Measurements from ENCODE around the gene NBAS. TPM values are rescaled to one million over a fixed set of nuclear protein-coding genes. Genes with fewer than 3 reads are reported as not detected.
"Not testable (repeated sequence)": the region's sequence is repeated elsewhere in the genome, so short reads cannot be mapped to it uniquely, and the experiment has no call there.

NBAS gene
- total and polyA plus RNA-seq, 7 donors = 19.5 to 52.8 (median 27.0) TPM

DNA sequence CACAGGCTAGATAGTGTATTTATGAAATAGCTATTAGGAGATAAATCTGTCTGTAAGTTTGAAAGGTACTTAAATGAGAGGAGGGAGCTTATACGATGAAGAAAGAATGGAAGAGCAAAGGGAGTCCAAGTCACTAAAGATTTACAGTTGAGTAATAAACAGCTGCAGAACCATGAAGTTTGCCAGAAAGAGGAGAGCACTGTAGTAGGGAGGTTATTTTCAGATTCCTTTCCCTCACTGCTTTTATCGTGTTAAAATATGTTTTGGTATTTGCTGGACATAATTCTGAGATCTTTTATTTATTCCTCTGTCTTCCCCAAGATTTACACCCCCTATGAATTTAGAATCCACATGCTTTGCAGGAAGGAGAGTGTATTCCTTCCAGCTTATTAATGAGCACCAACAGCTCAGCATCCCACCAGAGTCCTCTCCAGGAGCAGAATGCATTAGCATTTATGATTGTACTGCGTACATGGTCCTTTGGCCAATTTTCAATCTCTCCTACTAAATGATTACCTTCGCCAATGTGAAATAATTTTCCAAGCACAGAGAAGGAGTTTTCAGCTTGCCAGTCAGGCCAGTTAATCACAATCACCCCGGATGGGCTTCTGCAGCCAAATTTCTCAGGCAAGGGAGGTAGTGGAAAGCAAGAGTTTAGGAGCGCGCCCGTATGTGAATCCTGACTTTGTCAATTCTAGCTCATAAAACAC, 297.0 kb downstream of the NBAS start:
- Histone ChIP-seq H3K4me1 (no peaks in the 10 kb centered on the region), H3K27me3 (ENCODE audit: insufficient read depth in 3 of 3, low read length in 2 of 3) (no peaks in the 10 kb centered on the region), H3K27ac (no peak overlapping the region), H3K9me3 (no peaks in the 10 kb centered on the region), H3K36me3 (ENCODE audit: insufficient read depth in 1 of 2, low read depth in 1 of 2) (no peaks in the 10 kb centered on the region), H3K4me3 (no peak overlapping the region)
- DNase-seq (no peak), ATAC-seq (no peak)
- TF ChIP-seq, protein P1, sequence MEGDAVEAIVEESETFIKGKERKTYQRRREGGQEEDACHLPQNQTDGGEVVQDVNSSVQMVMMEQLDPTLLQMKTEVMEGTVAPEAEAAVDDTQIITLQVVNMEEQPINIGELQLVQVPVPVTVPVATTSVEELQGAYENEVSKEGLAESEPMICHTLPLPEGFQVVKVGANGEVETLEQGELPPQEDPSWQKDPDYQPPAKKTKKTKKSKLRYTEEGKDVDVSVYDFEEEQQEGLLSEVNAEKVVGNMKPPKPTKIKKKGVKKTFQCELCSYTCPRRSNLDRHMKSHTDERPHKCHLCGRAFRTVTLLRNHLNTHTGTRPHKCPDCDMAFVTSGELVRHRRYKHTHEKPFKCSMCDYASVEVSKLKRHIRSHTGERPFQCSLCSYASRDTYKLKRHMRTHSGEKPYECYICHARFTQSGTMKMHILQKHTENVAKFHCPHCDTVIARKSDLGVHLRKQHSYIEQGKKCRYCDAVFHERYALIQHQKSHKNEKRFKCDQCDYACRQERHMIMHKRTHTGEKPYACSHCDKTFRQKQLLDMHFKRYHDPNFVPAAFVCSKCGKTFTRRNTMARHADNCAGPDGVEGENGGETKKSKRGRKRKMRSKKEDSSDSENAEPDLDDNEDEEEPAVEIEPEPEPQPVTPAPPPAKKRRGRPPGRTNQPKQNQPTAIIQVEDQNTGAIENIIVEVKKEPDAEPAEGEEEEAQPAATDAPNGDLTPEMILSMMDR (IDR thresholded peaks at IDR 0.05) = no peak
- WGBS, 3 donors = 68 to 72% (median 68%) methylated on average over 8 of the region's 8 CpGs
- intact Hi-C loops (cut with DNase I) = no loop called here

DNA sequence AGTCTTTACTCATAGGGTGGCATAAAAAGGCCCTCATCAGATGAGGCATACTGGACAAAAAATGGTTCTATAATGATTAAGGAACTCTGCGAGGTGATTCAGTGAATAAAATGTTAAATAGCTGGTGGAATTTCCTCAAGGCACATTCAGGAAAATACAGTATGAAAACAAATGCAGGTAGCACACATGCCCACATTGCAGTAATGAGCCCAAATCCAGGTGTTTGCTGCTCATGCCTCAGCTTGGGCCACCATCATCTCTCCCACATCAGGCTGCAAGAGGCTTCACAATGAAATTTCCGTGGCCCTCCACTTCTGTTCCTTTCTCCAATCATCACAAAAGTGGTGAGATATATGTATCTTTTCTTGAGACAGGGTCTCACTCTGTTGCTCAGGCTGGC, 298.3 kb downstream of the NBAS start:
- H3K4me1 ChIP-seq = no peaks in the 10 kb centered on the region
- DNase-seq (no peak), ATAC-seq (no peak)
- H3K27ac ChIP-seq = no peak overlapping the region
- no peak overlapping the region for H3K4me3 ChIP-seq
- H3K36me3 ChIP-seq (ENCODE audit: insufficient read depth in 1 of 2, low read depth in 1 of 2) = no peaks in the 10 kb centered on the region
- H3K9me3 ChIP-seq = no peaks in the 10 kb centered on the region
- intact Hi-C loops (cut with DNase I) = no loop called here
- H3K27me3 ChIP-seq (ENCODE audit: insufficient read depth in 3 of 3, low read length in 2 of 3) = no peaks in the 10 kb centered on the region
- TF ChIP-seq, protein P1 (IDR thresholded peaks at IDR 0.05) = no peak
- 97 to 100% (median 99%) methylated on average over 2 of the region's 2 CpGs for WGBS, 3 donors

DNA sequence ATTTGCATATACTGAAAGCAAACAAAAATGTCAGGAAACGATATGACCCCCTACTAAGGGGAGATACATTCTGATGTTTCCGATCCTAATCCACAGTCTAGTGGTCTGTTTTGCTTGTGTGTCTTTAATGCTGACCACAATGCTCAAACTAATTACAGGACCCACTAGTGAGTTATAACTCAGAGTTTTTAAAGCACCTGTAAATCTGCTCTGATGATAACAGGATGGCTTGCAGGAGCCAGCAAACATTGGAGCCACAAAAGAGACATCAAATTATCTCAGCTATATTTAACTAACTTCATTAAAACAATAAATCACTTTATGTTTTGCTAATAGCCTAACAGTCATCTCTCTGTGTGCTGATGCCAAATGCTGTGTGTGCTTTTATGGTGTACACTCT, 300.3 kb downstream of the NBAS start:
- Histone ChIP-seq H3K36me3 (ENCODE audit: insufficient read depth in 1 of 2, low read depth in 1 of 2) (no peaks in the 10 kb centered on the region), H3K27ac (no peak overlapping the region), H3K27me3 (ENCODE audit: insufficient read depth in 3 of 3, low read length in 2 of 3) (no peaks in the 10 kb centered on the region), H3K9me3 (no peaks in the 10 kb centered on the region), H3K4me3 (no peak overlapping the region), H3K4me1 (no peaks in the 10 kb centered on the region)
- 91 to 100% (median 93%) methylated on average over 2 of the region's 2 CpGs for WGBS, 3 donors
- intact Hi-C loops (cut with DNase I) = no loop called here
- TF ChIP-seq, protein P1 (IDR thresholded peaks at IDR 0.05) = no peak
- ATAC-seq (no peak), DNase-seq (no peak)

DNA sequence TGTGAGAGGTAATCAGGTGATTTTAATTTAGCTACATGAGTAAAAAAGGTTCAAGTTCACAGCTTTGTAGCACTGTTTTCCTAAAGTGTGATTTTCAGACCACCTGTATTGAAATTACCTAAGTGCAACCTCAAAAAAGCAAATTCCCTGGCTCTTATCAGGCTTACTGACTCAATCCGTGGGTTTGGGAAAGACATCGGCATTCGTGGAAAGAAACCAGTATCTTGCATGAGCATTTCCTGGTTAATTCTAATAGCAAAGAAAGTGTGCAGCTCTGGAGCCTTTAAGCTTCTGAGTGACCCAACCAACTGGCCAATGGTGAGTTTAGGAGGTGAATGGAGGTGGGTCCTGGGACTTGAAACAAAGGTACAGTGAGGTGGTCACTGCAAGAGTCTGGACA, 300.9 kb downstream of the NBAS start:
- DNase-seq (no peak), ATAC-seq (no peak)
- Histone ChIP-seq H3K4me1 (no peaks in the 10 kb centered on the region), H3K4me3 (no peak overlapping the region), H3K9me3 (no peaks in the 10 kb centered on the region), H3K36me3 (ENCODE audit: insufficient read depth in 1 of 2, low read depth in 1 of 2) (no peaks in the 10 kb centered on the region), H3K27me3 (ENCODE audit: insufficient read depth in 3 of 3, low read length in 2 of 3) (no peaks in the 10 kb centered on the region), H3K27ac (no peak overlapping the region)
- TF ChIP-seq, protein P1 (IDR thresholded peaks at IDR 0.05) = no peak
- intact Hi-C loops (cut with DNase I) = no loop called here
- WGBS, 3 donors = 95 to 96% (median 95%) methylated on average over 3 of the region's 3 CpGs

DNA sequence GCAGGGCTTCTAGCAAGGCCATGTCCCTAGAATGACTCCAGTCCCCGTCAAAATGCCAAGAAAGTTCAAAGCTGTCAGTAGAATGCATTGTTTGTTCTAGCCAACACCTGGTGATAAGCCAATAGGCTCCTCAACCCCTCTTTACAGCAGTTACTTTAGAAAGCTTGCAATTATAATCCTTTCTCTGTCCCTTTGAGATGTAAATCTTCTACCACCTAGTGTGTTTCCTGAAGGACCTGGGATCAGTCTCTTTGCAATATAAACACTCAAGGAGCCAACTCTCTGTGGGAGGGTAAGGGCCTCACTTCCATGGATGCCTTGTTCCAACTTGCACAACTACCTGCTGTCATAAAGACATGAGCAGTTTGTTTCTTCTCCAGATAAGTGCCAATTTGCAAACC, 301.8 kb downstream of the NBAS start:
- Histone ChIP-seq H3K27ac (no peak overlapping the region), H3K36me3 (ENCODE audit: insufficient read depth in 1 of 2, low read depth in 1 of 2) (no peaks in the 10 kb centered on the region), H3K4me3 (no peak overlapping the region), H3K9me3 (no peaks in the 10 kb centered on the region), H3K4me1 (no peaks in the 10 kb centered on the region), H3K27me3 (ENCODE audit: insufficient read depth in 3 of 3, low read length in 2 of 3) (no peaks in the 10 kb centered on the region)
- TF ChIP-seq, protein P1 (IDR thresholded peaks at IDR 0.05) = no peak
- ATAC-seq (no peak), DNase-seq (no peak)
- 63 to 74% (median 69%) methylated on average over 1 of the region's 1 CpG for WGBS, 3 donors
- intact Hi-C loops (cut with DNase I) = no loop called here

DNA sequence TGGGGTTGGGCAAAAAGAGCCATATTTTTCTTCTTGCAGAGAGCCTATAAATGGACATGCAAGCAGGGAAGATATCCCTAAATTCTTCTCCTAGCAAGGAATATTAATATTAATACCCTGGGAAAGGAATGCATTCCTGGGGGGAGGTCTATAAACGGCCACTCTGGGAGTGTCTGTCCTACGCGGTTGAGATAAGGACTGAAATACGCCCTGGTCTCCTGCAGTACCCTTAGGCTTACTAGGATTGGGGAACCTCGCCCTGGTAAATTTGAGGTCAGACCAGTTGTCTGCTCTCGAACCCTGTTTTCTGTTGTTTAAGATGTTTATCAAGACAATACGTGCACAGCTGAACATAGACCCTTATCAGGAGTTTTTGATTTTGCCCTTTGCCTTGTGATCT, 302.7 kb downstream of the NBAS start:
- H3K27me3 ChIP-seq (ENCODE audit: insufficient read depth in 3 of 3, low read length in 2 of 3); H3K9me3 ChIP-seq; H3K4me3 ChIP-seq; ATAC-seq; intact Hi-C loops (cut with DNase I); H3K27ac ChIP-seq; H3K36me3 ChIP-seq (ENCODE audit: insufficient read depth in 1 of 2, low read depth in 1 of 2); DNase-seq; H3K4me1 ChIP-seq: not testable (repeated sequence)
- 95 to 97% (median 96%) methylated on average over 7 of the region's 7 CpGs for WGBS, 3 donors

All from psoas muscle (tissue), 8 donors.